Transverse colon (tissue), 4 donors: Measurements from ENCODE around the gene ADCY5.

Experiments used
- CTCF ChIP-seq, 5 experiments: fragments of 200-600 bp in 3 of 5; fragments of 450-650 bp in 2 of 5; sonication (generic) in 3 of 5; IDR thresholded peaks; 1 replicate in 2 of 5; 2 replicates in 3 of 5; pipeline ENCODE4 v1.5.1; 2016 to 2017; ENCODE audit warnings: antibody characterized with exemption in 5 of 5, inconsistent platforms in 3 of 5, mild to moderate bottlenecking in 2 of 5, moderate library complexity in 1 of 5
- EP300 ChIP-seq: sonication (generic); formaldehyde crosslinking; IDR thresholded peaks from one replicate; pipeline ENCODE4 v1.6.1; 2017; ENCODE audit warnings: antibody characterized with exemption, low read depth
- POLR2A ChIP-seq: fragments of 450-650 bp; IDR thresholded peaks from one replicate; pipeline ENCODE4 v1.6.1; 2016; ENCODE audit warnings: antibody characterized with exemption, mild to moderate bottlenecking, moderate library complexity
- POLR2AphosphoS5 ChIP-seq, 3 donors: sonication (generic); formaldehyde crosslinking; IDR thresholded peaks; one replicate each; pipeline ENCODE4 v1.6.1; 2016; ENCODE audit warnings: antibody characterized with exemption in 3 of 3

- no peak for TF ChIP-seq CTCF (IDR thresholded peaks at IDR 0.05)
- TF ChIP-seq POLR2AphosphoS5 (IDR thresholded peaks at IDR 0.05): no peak
- no peak for TF ChIP-seq EP300
- TF ChIP-seq POLR2A: no peak
Measured at GRCh38 chr3:123445702-123446101, 3.2 kb downstream of the ADCY5 start.
